ENCODE data around the gene STRN3. TPM values are rescaled to one million over a fixed set of nuclear protein-coding genes. Genes with fewer than 3 reads are reported as not detected.

Gene STRN3
- total RNA-seq, 1 donor from 2014 or later = 39.5 TPM

DNA sequence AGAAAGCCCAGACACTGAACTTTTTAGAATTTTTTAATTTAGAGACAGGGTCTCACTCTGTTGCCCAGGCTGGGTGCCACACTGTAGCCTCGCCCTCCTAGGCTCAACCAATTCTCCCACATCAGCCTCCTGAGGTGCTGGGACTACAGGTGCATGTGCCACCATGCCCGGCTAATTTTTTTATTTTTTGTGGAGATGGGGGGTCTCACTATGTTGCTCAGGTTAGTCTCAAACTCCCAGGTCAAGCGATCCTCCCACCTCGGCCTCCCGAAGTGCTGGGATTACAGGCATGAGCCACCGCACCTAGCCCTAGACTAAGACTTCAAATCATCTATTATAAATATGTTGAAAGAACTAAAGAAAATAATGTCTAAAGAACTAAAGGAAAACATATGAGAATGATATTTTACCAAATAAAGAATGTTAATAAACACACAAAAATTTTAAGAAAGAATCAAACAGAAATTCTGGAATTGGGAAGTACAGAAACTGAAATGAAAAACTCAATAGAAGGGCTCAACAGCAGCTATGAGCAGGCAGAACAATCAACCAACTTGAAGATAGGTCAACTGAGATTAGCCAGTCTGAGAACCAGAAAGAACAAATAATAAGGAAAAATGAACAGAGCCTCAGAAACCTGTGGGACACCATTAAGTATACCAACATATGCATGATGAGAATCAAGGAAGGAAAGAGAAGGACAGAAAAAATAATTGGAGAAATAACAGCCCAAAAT, 27.0 kb downstream of the STRN3 start:
- no peak for TF ChIP-seq CTCF (IDR thresholded peaks at IDR 0.05)
- Mint-ChIP-seq H3K4me3 (ENCODE audit: unreplicated experiment) (no peak overlapping the region), H3K4me1 (ENCODE audit: low read depth) (peaks cover 41% of the 10 kb centered on the region), H3K27me3 (ENCODE audit: low read depth) (no peaks in the 10 kb centered on the region), H3K36me3 (ENCODE audit: low read depth) (peaks cover 9% of the 10 kb centered on the region), H3K27ac (ENCODE audit: unreplicated experiment) (no peak overlapping the region), H3K9me3 (ENCODE audit: low read depth) (peaks cover 10% of the 10 kb centered on the region)
- no peak for DNase-seq (ENCODE audit: low spot score)

- Mint-ChIP-seq H3K27ac (ENCODE audit: unreplicated experiment) (no peak overlapping the region), H3K4me3 (ENCODE audit: unreplicated experiment) (no peak overlapping the region), H3K9me3 (ENCODE audit: low read depth) (peaks cover 10% of the 10 kb centered on the region), H3K4me1 (ENCODE audit: low read depth) (peaks cover 41% of the 10 kb centered on the region), H3K27me3 (ENCODE audit: low read depth) (no peaks in the 10 kb centered on the region), H3K36me3 (ENCODE audit: low read depth) (peaks cover 9% of the 10 kb centered on the region)
- no peak for TF ChIP-seq CTCF (IDR thresholded peaks at IDR 0.05)
- no peak for DNase-seq (ENCODE audit: low spot score)
These were observed 28.0 kb downstream of the STRN3 start for GRCh38 chr14:30998100-30998706.

DNA sequence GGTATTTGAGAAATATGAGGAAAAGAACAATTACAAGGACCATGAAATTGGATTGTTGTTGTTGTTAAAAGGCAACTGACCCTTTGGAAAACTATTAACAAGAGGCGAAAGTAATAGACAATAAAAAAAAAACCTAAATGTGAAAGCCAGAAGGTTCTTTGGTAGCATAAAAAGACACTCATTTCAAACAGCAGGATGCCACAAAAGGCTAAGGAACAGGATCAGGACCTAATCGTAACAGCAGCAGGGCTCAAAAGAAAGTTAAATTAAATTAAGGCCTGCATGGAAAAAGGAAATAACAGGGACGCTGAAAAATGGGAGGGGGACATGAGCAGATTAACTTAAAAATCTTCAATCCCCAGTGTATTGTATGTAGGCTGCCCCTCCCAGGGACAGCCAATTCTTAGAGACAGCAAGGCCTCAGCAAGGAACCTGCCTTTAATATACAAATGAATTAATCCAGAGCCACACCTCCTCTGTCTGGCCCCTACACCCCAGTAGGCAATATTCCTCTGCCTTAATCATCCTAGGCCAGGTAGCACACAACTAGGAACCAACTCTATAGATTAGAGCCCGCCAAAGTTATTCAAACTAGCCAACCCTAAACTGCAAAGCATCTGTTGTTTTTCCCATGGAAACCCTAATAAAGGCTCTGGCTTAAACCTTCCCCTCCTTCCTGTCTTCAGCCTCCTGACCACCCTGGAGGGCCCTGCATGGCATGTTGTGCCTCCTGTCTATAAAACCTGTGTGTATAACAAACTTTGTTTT, 29.1 kb downstream of the STRN3 start:
- no peak overlapping the region for H3K4me3 Mint-ChIP-seq (ENCODE audit: unreplicated experiment)
- H3K36me3 Mint-ChIP-seq (ENCODE audit: low read depth) = peaks cover 5% of the 10 kb centered on the region
- peaks cover 41% of the 10 kb centered on the region for H3K4me1 Mint-ChIP-seq (ENCODE audit: low read depth)
- TF ChIP-seq CTCF (IDR thresholded peaks at IDR 0.05) = no peak
- no peaks in the 10 kb centered on the region for H3K27me3 Mint-ChIP-seq (ENCODE audit: low read depth)
- DNase-seq (ENCODE audit: low spot score) = no peak
- no peak overlapping the region for H3K27ac Mint-ChIP-seq (ENCODE audit: unreplicated experiment)
- H3K9me3 Mint-ChIP-seq (ENCODE audit: low read depth) = peaks cover 10% of the 10 kb centered on the region

GRCh38 chr14:30995689-30996088, 30.5 kb downstream of the STRN3 start:
- TF ChIP-seq CTCF (IDR thresholded peaks at IDR 0.05) = no peak
- no peaks in the 10 kb centered on the region for H3K27me3 Mint-ChIP-seq (ENCODE audit: low read depth)
- H3K4me3 Mint-ChIP-seq (ENCODE audit: unreplicated experiment) = no peak overlapping the region
- H3K27ac Mint-ChIP-seq (ENCODE audit: unreplicated experiment) = peak overlapping the region; percentile 57
- DNase-seq (ENCODE audit: low spot score) = no peak
- H3K36me3 Mint-ChIP-seq (ENCODE audit: low read depth) = peaks cover 3% of the 10 kb centered on the region
- peaks cover 10% of the 10 kb centered on the region for H3K9me3 Mint-ChIP-seq (ENCODE audit: low read depth)
- H3K4me1 Mint-ChIP-seq (ENCODE audit: low read depth) = peaks cover 41% of the 10 kb centered on the region

Data from chondrocyte (in vitro differentiated cells).